Omental fat pad (tissue), 4 donors: ENCODE data around the gene NTRK3. TPM values are rescaled to one million over a fixed set of nuclear protein-coding genes. Genes with fewer than 3 reads are reported as not detected.

Source experiments
- ATAC-seq: fragments of 150-250 bp; one replicate; pipeline ENCODE4 v1.9.1; 2016; ENCODE audit warnings: mild to moderate bottlenecking, moderate library complexity; ENCODE audit not compliant: low FRiP score
- DNase-seq: peaks from one replicate; pipeline ENCODE4 v3.0.0-alpha.2; 2019; ENCODE audit warnings: low spot score
- total RNA-seq, 4 donors: library from RNA; depleted of rRNA; stranded (reverse); fragments of >200 nt; gene quantifications; one replicate each; pipeline ENCODE4 v1.1.0, GENCODE V29; 2016
- TF ChIP-seq, protein P1 (sequence below), 3 donors: fragments of 450-650 bp; IDR thresholded peaks; one replicate each; pipeline ENCODE4 v1.5.1; 2016 to 2017; ENCODE audit warnings: antibody characterized with exemption in 3 of 3, mild to moderate bottlenecking in 3 of 3, moderate library complexity in 2 of 3

The NTRK3 gene
- total RNA-seq, 4 donors from 2014 or later, result 0.75 to 5.2 (median 3.6) TPM

DNA sequence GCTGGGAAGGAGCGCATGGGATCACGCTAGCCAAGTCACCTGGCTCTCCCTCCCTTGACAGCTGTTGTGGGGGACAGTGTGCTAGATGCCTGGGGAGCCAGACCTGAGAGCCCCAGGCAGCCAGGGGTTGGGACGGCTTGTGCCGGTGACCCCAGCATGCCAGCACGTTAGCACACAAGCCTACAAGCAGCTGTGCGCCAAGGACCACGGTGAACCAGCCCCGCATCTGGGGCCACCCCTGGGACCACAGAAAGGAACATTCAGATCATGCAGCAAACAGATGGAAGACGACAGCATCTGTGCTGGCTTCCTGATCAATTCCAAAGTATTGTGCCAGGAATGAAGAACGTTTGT is 64.8 kb downstream of the NTRK3 start:
- DNase-seq, result no peak
- TF ChIP-seq, protein P1, sequence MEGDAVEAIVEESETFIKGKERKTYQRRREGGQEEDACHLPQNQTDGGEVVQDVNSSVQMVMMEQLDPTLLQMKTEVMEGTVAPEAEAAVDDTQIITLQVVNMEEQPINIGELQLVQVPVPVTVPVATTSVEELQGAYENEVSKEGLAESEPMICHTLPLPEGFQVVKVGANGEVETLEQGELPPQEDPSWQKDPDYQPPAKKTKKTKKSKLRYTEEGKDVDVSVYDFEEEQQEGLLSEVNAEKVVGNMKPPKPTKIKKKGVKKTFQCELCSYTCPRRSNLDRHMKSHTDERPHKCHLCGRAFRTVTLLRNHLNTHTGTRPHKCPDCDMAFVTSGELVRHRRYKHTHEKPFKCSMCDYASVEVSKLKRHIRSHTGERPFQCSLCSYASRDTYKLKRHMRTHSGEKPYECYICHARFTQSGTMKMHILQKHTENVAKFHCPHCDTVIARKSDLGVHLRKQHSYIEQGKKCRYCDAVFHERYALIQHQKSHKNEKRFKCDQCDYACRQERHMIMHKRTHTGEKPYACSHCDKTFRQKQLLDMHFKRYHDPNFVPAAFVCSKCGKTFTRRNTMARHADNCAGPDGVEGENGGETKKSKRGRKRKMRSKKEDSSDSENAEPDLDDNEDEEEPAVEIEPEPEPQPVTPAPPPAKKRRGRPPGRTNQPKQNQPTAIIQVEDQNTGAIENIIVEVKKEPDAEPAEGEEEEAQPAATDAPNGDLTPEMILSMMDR (IDR thresholded peaks at IDR 0.05), result no peak
- ATAC-seq, result no peak

- DNase-seq (no peak), ATAC-seq (no peak)
- TF ChIP-seq, protein P1 (IDR thresholded peaks at IDR 0.05), result no peak
Measured at GRCh38 chr15:88190232-88190631, 66.3 kb downstream of the NTRK3 start.

DNA sequence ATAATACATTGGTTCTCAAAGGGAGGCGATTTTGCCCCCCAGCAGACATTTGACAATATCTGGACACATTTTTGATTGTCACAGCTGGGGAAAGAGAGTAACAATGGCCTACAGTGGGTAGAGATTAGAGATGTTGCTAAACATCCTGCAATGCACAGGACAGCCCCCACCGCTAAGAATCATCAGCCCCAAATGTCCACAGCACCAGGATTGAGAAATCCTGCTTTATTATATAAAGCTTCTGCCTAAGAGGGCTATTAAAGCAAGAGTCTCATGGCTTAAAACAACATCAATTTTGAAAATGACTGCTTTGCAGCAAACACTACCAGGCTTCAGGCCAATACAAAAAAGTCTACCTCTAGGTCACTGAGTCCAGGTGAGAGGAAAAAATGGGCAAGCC is 68.2 kb downstream of the NTRK3 start:
- TF ChIP-seq, protein P1 (IDR thresholded peaks at IDR 0.05), result no peak
- ATAC-seq (no peak), DNase-seq (no peak)

DNA sequence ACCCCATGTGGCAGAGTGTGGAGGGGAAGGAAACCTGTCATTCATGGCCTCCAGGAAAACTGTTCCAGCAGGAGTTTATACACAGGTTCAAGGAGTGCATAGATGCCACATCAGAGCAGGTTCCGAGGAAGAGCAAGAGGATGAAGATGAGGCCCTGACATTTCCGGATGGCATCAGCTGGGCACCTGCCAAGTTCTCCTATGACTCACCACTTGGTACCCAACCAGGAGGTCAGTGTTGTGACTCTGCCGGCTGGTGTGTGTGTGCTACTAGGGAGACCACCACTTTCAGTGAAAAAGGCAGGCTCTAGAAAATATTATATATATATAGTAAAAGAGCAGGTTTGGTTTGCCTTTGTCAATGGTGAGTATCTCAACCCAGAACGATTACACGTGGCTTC is 69.3 kb downstream of the NTRK3 start:
- DNase-seq (no peak), ATAC-seq (no peak)
- TF ChIP-seq, protein P1 (IDR thresholded peaks at IDR 0.05), result no peak

- ATAC-seq (no peak), DNase-seq (no peak)
- TF ChIP-seq, protein P1 (IDR thresholded peaks at IDR 0.05), result no peak
Measured at GRCh38 chr15:88185584-88185983, 71.0 kb downstream of the NTRK3 start.

DNA sequence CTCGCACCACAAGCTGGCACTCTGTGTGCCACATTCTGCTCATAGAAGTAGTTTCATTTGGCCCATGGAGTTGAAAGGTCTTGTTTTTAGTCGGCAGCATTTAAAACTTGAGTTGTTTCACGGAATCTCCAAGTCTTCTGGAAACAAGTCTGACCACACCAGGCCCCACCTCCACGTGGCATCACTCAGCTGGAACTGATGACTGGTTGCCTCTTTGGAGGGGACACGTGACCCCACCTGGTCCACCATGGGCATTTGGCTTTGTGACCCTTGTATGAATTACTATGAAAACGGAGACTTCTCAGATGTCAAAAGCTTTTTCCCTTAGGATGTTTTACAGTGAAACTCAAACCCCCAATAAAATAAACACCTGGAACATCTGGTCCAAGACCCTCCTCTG is 74.9 kb downstream of the NTRK3 start:
- no peak for ATAC-seq
- TF ChIP-seq, protein P1 (IDR thresholded peaks at IDR 0.05), result no peak
- DNase-seq, result no peak

GRCh38 chr15:88179562-88179961 is 77.0 kb downstream of the NTRK3 start:
- ATAC-seq, result no peak
- no peak for DNase-seq
- TF ChIP-seq, protein P1 (IDR thresholded peaks at IDR 0.05), result no peak
